DND-41 (cell line): ENCODE measurements around the gene SDF2.

Experiments
- ATAC-seq: fragments of 200-7000 bp; cut with Tn5 transposase; 3 replicates; pipeline ENCODE4 v1.9.1; 2021; ENCODE audit warnings: low read depth; ENCODE audit not compliant: insufficient read depth
- DNase-seq: peaks from one replicate; pipeline ENCODE4 v3.0.0-alpha.2; 2020
- H2AFZ ChIP-seq: 2 replicates; pipeline ENCODE4 v1.6.0; 2012; ENCODE audit warnings: low read depth, low read length
- H3K27ac ChIP-seq: 2 replicates; pipeline ENCODE4 v1.5.1; 2012; ENCODE audit warnings: low read length, inconsistent platforms
- H3K27me3 ChIP-seq: fragments of 200-600 bp; sonication (generic); 2 replicates; pipeline ENCODE4 v1.6.0; 2012; ENCODE audit warnings: low read length, mild to moderate bottlenecking, inconsistent platforms; ENCODE audit not compliant: insufficient read depth, poor library complexity
- H3K36me3 ChIP-seq: 2 replicates; pipeline ENCODE4 v1.5.1; 2012; ENCODE audit warnings: low read length, inconsistent platforms; ENCODE audit not compliant: insufficient read depth
- H3K4me1 ChIP-seq: 2 replicates; pipeline ENCODE4 v1.5.1; 2012; ENCODE audit warnings: mild to moderate bottlenecking, low read length; ENCODE audit not compliant: insufficient read depth
- H3K4me2 ChIP-seq: 2 replicates; pipeline ENCODE4 v1.6.0; 2012; ENCODE audit warnings: mild to moderate bottlenecking, moderate library complexity, low read length, inconsistent platforms; ENCODE audit not compliant: insufficient read depth
- H3K4me3 ChIP-seq, 2 experiments: fragments of 200-600 bp in 1 of 2; shearing (Covaris generic) in 1 of 2; 2 replicates each; pipeline ENCODE4 v1.5.1; 2012 to 2016; ENCODE audit warnings: inconsistent platforms in 2 of 2, low read length in 2 of 2, mild to moderate bottlenecking in 2 of 2, low read depth in 1 of 2, moderate library complexity in 1 of 2
- H3K79me2 ChIP-seq: 2 replicates; pipeline ENCODE4 v1.6.0; 2012; ENCODE audit warnings: low read length, inconsistent platforms; ENCODE audit not compliant: insufficient read depth
- H3K9ac ChIP-seq: 2 replicates; pipeline ENCODE4 v1.6.0; 2012; ENCODE audit warnings: low read depth, mild to moderate bottlenecking, inconsistent platforms, low read length, moderate library complexity
- H3K9me3 ChIP-seq: 2 replicates; pipeline ENCODE4 v1.5.1; 2012; ENCODE audit warnings: low read length, moderate library complexity, mild to moderate bottlenecking, inconsistent platforms; ENCODE audit not compliant: insufficient read depth, severe bottlenecking
- H4K20me1 ChIP-seq: 2 replicates; pipeline ENCODE4 v1.6.0; 2012; ENCODE audit warnings: low read length; ENCODE audit not compliant: insufficient read depth
- EZH2 ChIP-seq: IDR thresholded peaks from 3 replicates; pipeline ENCODE4 v1.6.1; 2012; ENCODE audit warnings: borderline replicate concordance, low read depth, mild to moderate bottlenecking, moderate library complexity, low read length, inconsistent platforms; ENCODE audit not compliant: severe bottlenecking
- TF ChIP-seq, protein P1 (sequence below): IDR thresholded peaks from 2 replicates; pipeline ENCODE4 v1.5.1; 2012; ENCODE audit warnings: borderline replicate concordance, low read length, moderate library complexity, mild to moderate bottlenecking; ENCODE audit not compliant: poor library complexity, severe bottlenecking; ENCODE audit errors: extremely low read depth

Gene SDF2, protein sequence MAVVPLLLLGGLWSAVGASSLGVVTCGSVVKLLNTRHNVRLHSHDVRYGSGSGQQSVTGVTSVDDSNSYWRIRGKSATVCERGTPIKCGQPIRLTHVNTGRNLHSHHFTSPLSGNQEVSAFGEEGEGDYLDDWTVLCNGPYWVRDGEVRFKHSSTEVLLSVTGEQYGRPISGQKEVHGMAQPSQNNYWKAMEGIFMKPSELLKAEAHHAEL

DNA sequence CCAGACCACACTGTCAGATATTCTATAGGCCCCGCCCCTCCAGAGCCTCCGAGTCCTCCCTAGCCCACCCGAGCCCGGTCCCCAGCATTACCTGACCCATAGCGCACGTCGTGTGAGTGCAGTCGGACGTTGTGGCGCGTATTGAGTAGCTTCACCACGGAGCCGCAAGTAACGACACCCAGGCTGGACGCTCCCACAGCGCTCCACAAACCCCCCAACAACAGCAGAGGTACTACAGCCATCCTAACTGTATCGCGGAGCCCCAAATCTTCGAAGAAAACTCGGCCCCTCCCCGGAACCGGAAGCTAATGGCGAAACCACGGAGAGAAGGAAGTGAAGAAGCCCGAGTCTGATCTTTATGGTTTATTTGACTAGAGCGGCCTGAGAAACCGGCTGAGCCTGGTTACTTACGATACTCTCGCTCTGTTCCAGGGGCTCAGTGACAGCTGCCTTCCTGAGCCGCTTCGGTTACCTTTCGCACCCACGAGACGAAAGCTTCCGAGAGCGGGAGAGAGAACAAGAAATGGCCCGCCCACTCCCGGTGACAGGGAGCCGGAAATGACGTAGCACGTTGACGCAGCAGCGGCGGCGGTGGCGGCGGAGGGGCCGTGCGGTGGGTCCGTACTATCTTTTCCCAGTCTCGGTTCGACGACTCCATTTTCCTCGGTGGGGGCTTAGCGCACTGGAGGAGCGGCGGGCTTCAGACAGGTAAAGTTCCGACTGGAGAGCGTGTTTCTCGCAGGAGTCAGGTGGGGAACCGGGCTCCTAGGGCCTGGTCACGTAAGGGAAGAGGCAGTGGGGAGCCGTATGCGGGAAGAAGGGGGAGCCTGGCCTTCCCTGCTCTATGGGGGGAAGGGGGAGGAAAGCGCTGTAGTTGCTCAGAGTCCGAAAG lies at the start of gene SDF2, which contains the start of gene SUPT6H:
Gene SDF2, minus strand, starts transcription at position 272 of the 892 bp plus-strand sequence. Its CDS starts 30 bp downstream, at position 242.
Gene SUPT6H, plus strand, starts transcription at position 571 of the 892 bp plus-strand sequence. CDS start 11,197 bp downstream, outside the sequence.
- H3K36me3 ChIP-seq = peaks cover 58% of the 10 kb centered on the region
- peak; percentile 92 for DNase-seq
- H3K4me3 ChIP-seq = peak within 1 kb of the TSS; percentile 87 to 89
- TF ChIP-seq, protein P1, sequence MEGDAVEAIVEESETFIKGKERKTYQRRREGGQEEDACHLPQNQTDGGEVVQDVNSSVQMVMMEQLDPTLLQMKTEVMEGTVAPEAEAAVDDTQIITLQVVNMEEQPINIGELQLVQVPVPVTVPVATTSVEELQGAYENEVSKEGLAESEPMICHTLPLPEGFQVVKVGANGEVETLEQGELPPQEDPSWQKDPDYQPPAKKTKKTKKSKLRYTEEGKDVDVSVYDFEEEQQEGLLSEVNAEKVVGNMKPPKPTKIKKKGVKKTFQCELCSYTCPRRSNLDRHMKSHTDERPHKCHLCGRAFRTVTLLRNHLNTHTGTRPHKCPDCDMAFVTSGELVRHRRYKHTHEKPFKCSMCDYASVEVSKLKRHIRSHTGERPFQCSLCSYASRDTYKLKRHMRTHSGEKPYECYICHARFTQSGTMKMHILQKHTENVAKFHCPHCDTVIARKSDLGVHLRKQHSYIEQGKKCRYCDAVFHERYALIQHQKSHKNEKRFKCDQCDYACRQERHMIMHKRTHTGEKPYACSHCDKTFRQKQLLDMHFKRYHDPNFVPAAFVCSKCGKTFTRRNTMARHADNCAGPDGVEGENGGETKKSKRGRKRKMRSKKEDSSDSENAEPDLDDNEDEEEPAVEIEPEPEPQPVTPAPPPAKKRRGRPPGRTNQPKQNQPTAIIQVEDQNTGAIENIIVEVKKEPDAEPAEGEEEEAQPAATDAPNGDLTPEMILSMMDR = no peak
- no peak for TF ChIP-seq EZH2
- peaks cover 9% of the 10 kb centered on the region for H3K9me3 ChIP-seq
- peak; percentile 84 for ATAC-seq
- H3K4me2 ChIP-seq = peak within 1 kb of the TSS; percentile 68
- peak within 1 kb of the TSS; percentile 99 for H3K27ac ChIP-seq
- H2AFZ ChIP-seq = peak within 1 kb of the TSS; percentile 97
- peaks cover 82% of the 10 kb centered on the region for H3K79me2 ChIP-seq
- H4K20me1 ChIP-seq = peaks cover 16% of the 10 kb centered on the region; the same call in 1 of the 2 replicates
- peaks cover 39% of the 10 kb centered on the region for H3K4me1 ChIP-seq
- peak within 1 kb of the TSS; percentile 87 for H3K9ac ChIP-seq
- H3K27me3 ChIP-seq = no peaks in the 10 kb centered on the region

DNA sequence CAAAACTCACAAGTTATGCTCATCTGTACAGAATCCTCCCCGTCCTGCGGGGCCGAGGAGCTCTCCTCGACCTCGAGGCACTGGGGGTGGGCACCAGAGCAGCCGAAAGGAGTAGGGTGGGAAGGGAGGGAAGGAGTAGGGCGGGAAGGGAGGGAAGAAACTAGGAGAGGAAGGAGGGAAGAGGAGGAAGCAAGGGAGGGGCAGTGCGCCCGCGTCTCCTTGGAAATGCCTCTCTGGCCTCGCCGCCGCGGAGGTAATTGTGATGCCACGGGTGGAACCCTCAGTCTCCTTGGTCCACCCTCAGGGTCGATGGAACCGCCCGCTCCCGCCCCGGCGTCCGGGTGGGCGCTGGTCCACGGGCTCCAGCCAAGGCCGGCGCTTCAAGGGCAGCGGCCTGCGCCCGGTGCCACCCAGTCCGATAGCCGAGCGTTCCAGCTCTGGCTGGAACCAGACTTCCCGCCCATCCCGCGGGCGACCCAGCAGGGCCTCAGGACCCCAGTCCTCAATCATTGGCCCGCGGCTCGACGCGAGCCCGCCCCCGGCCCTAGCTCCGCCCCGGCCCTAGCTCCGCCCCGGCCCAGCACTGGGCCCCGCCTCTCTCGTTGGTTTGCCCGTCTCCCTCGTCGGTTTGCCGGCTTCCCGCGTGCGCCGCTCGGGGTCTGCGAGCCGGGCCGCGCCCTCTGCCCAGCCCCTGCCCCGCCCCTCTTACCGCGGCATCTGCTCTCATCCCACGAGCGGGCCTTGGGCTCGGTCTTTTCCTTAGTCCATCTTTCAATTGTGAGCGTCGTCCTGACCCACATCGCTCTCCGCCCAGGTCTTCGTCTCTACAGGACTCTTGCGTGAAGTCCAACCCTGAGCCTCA lies 49.4 kb upstream of the SDF2 start:
- Histone ChIP-seq H2AFZ (peak overlapping the region; percentile 83), H3K4me3 (peak overlapping the region; percentile 37 to 58; a peak in 3 of 4 replicates)

DNA sequence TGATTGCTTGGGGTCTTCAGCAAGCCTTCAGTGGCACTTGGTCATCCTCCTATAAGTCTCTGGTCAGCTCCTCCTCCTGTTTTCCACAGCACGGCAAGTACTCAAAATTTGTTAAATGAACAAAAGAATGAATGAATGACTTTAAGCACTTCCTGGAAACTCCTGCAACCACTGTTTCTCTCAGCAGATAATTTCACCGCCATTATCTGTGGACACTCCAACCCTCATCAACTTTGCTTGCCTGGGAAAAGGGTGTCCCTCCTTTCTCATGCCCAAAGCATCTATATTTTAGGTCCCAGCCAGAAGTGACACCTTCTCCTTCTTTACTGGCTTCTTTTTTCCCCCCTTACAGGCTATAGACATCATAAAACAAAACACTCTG lies 45.6 kb upstream of the SDF2 start:
- Histone ChIP-seq H3K4me3 (no peak overlapping the region), H3K9me3 (no peaks in the 10 kb centered on the region), H3K27me3 (no peaks in the 10 kb centered on the region), H3K27ac (no peak overlapping the region), H3K9ac (no peak overlapping the region), H3K36me3 (peaks cover 23% of the 10 kb centered on the region), H2AFZ (no peak overlapping the region), H3K4me2 (no peak overlapping the region), H3K4me1 (peaks cover 20% of the 10 kb centered on the region), H3K79me2 (peaks cover 10% of the 10 kb centered on the region), H4K20me1 (0 out of 2 replicates have a peak, but pooled peaks cover 4% of the 10 kb centered on the region)
- no peak for DNase-seq
- ATAC-seq = no peak
- TF ChIP-seq, protein P1 = no peak
- no peak for TF ChIP-seq EZH2

More for the DNA sequence above, 49.4 kb upstream of the SDF2 start:
- ATAC-seq = peak; percentile 89
- DNase-seq = peak; percentile 97
- TF ChIP-seq, protein P1 = no peak
- TF ChIP-seq EZH2 = no peak
- Histone ChIP-seq H3K79me2 (peaks cover 10% of the 10 kb centered on the region), H3K9ac (peak overlapping the region; percentile 68), H3K4me1 (peaks cover 28% of the 10 kb centered on the region), H3K9me3 (no peaks in the 10 kb centered on the region), H3K4me2 (peak overlapping the region; percentile 69), H3K27ac (peak overlapping the region; percentile 84), H3K27me3 (no peaks in the 10 kb centered on the region), H3K36me3 (peaks cover 4% of the 10 kb centered on the region; the same call in 1 of the 2 replicates), H4K20me1 (no peaks in the 10 kb centered on the region)
